ENCODE data around the gene B3GALT6.

DNA sequence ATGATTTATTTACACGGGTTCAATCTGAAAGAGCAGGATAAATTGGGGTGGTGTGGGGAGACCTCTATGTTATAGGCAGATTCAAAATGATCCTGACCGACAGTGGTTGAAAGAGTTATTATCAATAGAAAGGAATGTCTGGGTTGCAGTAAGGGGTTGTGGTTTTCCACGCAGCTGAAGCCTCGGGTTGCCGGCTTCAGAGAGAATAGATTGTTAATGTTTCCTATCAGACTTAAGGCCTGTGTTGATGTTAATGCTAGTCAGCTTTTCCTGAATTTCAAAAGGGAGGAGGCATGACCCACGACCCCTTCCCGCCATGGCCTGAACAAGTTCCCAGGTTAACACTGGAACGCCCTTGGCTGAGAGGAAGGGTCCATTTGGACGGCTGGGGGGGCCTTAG lies 43.8 kb downstream of the B3GALT6 start:
- TF ChIP-seq, protein P1, sequence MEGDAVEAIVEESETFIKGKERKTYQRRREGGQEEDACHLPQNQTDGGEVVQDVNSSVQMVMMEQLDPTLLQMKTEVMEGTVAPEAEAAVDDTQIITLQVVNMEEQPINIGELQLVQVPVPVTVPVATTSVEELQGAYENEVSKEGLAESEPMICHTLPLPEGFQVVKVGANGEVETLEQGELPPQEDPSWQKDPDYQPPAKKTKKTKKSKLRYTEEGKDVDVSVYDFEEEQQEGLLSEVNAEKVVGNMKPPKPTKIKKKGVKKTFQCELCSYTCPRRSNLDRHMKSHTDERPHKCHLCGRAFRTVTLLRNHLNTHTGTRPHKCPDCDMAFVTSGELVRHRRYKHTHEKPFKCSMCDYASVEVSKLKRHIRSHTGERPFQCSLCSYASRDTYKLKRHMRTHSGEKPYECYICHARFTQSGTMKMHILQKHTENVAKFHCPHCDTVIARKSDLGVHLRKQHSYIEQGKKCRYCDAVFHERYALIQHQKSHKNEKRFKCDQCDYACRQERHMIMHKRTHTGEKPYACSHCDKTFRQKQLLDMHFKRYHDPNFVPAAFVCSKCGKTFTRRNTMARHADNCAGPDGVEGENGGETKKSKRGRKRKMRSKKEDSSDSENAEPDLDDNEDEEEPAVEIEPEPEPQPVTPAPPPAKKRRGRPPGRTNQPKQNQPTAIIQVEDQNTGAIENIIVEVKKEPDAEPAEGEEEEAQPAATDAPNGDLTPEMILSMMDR (IDR thresholded peaks at IDR 0.05), result no peak
- TF ChIP-seq POLR2A (IDR thresholded peaks at IDR 0.05), result no peak
